GM12878 (cell line): ENCODE data around the gene NDUFV1. TPM values are rescaled to one million over a fixed set of nuclear protein-coding genes. Genes with fewer than 3 reads are reported as not detected.
A peak's percentile ranks its signal among the peaks of the same experiment; 100 is the strongest.

Experiments used
- BMI1 ChIP-seq: fragments of 450-650 bp; IDR thresholded peaks from 2 replicates; pipeline ENCODE4 v1.6.1; 2016; ENCODE audit warnings: mild to moderate bottlenecking, moderate library complexity, borderline replicate concordance
- EZH2 ChIP-seq: IDR thresholded peaks from 2 replicates; pipeline ENCODE4 v1.6.1; 2012; ENCODE audit warnings: low read depth, mild to moderate bottlenecking, control low read depth, inconsistent platforms, low read length, borderline replicate concordance; ENCODE audit not compliant: control insufficient read depth
- LARP7 ChIP-seq: fragments of 450-650 bp; IDR thresholded peaks from 2 replicates; pipeline ENCODE4 v1.6.1; 2017; ENCODE audit warnings: mild to moderate bottlenecking
- MYB ChIP-seq: fragments of 150-350 bp; IDR thresholded peaks from 2 replicates; pipeline ENCODE4 v1.6.1; 2014; ENCODE audit warnings: mild to moderate bottlenecking, low read depth, low read length, borderline replicate concordance
- PAX5 ChIP-seq: IDR thresholded peaks from 2 replicates; pipeline ENCODE4 v1.6.1; 2011; ENCODE audit warnings: low read depth, low read length, borderline replicate concordance
- SIN3A ChIP-seq: IDR thresholded peaks from 2 replicates; pipeline ENCODE4 v1.6.1; 2012; ENCODE audit warnings: low read depth, low read length, improper control_type of control experiment
- STAT3 ChIP-seq: IDR thresholded peaks from 2 replicates; pipeline ENCODE4 v1.6.1; 2011; ENCODE audit warnings: low read depth, low read length, improper control_type of control experiment
- ZSCAN29 ChIP-seq: fragments of 450-650 bp; IDR thresholded peaks from 2 replicates; pipeline ENCODE4 v1.6.1; 2017; ENCODE audit warnings: mild to moderate bottlenecking, moderate library complexity
- polyA plus RNA-seq, 11 experiments: library from polyadenylated mRNA; depleted of rRNA in 4 of 11; unstranded in 6 of 11; stranded (reverse) in 5 of 11; fragments of >200 nt; fragmentation: Nextera tagmentation in 4 of 11; fragmentation: Illumina TruSeq in 1 of 11; extraction: Ambion mirVana in 4 of 11; extraction: Trizol in 1 of 11; gene quantifications; 1 replicate in 1 of 11; 2 replicates in 10 of 11; pipeline versions ENCODE4 v1.2.1 to v1.2.3, GENCODE V29; 2011 to 2016; ENCODE audit warnings: inconsistent platforms in 2 of 11, missing spikeins in 2 of 11, low read depth in 1 of 11
- total RNA-seq, 4 experiments: library from RNA; depleted of rRNA in 3 of 4; stranded (reverse); fragments of >200 nt in 3 of 4; fragmentation: Illumina TruSeq in 1 of 4; extraction: Trizol in 1 of 4; gene quantifications; 2 replicates each; pipeline versions ENCODE4 v1.2.1 to v1.2.3, GENCODE V29; 2013 to 2021
- TF ChIP-seq, protein P1 (sequence below): fragments of 450-650 bp; formaldehyde crosslinking; IDR thresholded peaks from 2 replicates; pipeline ENCODE4 v1.4.0; 2020; ENCODE audit warnings: mild to moderate bottlenecking, moderate library complexity
- TF ChIP-seq, protein P2 (sequence below): IDR thresholded peaks from 2 replicates; pipeline ENCODE4 v1.6.1; 2011; ENCODE audit warnings: borderline replicate concordance, low read depth, mild to moderate bottlenecking, moderate library complexity, low read length; ENCODE audit not compliant: insufficient read depth, poor library complexity, severe bottlenecking
- TF ChIP-seq, protein P3 (sequence below): fragments of 450-650 bp; formaldehyde crosslinking; IDR thresholded peaks from 2 replicates; pipeline ENCODE4 v1.5.0; 2022; ENCODE audit warnings: mild to moderate bottlenecking, missing genetic modification characterization
- TF ChIP-seq, protein P4 (sequence below): fragments of 150-350 bp; IDR thresholded peaks from 2 replicates; pipeline ENCODE4 v1.6.1; 2014; ENCODE audit warnings: mild to moderate bottlenecking, low read depth, low read length
- TF ChIP-seq, protein P5 (sequence below): IDR thresholded peaks from 2 replicates; pipeline ENCODE4 v1.6.1; 2012; ENCODE audit warnings: mild to moderate bottlenecking, low read depth, low read length

The NDUFV1 gene
- total and polyA plus RNA-seq, 10 of the 15 experiments (the other 5 are each of a cell fraction or from before 2014, with no cell fraction given) = 8.2 to 380 (median 231) TPM

DNA sequence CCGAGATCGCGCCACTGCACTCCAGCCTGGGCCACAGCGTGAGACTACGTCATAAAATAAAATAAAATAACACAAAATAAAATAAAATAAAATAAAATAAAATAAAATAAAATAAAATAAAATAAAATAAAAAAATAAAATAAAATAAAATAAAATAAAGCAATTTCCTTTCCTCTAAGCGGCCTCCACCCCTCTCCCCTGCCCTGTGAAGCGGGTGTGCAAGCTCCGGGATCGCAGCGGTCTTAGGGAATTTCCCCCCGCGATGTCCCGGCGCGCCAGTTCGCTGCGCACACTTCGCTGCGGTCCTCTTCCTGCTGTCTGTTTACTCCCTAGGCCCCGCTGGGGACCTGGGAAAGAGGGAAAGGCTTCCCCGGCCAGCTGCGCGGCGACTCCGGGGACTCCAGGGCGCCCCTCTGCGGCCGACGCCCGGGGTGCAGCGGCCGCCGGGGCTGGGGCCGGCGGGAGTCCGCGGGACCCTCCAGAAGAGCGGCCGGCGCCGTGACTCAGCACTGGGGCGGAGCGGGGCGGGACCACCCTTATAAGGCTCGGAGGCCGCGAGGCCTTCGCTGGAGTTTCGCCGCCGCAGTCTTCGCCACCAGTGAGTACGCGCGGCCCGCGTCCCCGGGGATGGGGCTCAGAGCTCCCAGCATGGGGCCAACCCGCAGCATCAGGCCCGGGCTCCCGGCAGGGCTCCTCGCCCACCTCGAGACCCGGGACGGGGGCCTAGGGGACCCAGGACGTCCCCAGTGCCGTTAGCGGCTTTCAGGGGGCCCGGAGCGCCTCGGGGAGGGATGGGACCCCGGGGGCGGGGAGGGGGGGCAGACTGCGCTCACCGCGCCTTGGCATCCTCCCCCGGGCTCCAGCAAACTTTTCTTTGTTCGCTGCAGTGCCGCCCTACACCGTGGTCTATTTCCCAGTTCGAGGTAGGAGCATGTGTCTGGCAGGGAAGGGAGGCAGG is 23.2 kb upstream of the NDUFV1 start, which contains the start of gene GSTP1 (continued):
- TF ChIP-seq, protein P1, sequence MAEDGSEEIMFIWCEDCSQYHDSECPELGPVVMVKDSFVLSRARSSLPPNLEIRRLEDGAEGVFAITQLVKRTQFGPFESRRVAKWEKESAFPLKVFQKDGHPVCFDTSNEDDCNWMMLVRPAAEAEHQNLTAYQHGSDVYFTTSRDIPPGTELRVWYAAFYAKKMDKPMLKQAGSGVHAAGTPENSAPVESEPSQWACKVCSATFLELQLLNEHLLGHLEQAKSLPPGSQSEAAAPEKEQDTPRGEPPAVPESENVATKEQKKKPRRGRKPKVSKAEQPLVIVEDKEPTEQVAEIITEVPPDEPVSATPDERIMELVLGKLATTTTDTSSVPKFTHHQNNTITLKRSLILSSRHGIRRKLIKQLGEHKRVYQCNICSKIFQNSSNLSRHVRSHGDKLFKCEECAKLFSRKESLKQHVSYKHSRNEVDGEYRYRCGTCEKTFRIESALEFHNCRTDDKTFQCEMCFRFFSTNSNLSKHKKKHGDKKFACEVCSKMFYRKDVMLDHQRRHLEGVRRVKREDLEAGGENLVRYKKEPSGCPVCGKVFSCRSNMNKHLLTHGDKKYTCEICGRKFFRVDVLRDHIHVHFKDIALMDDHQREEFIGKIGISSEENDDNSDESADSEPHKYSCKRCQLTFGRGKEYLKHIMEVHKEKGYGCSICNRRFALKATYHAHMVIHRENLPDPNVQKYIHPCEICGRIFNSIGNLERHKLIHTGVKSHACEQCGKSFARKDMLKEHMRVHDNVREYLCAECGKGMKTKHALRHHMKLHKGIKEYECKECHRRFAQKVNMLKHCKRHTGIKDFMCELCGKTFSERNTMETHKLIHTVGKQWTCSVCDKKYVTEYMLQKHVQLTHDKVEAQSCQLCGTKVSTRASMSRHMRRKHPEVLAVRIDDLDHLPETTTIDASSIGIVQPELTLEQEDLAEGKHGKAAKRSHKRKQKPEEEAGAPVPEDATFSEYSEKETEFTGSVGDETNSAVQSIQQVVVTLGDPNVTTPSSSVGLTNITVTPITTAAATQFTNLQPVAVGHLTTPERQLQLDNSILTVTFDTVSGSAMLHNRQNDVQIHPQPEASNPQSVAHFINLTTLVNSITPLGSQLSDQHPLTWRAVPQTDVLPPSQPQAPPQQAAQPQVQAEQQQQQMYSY (CRISPR knock-in tag) = no peak
- TF ChIP-seq, protein P2, sequence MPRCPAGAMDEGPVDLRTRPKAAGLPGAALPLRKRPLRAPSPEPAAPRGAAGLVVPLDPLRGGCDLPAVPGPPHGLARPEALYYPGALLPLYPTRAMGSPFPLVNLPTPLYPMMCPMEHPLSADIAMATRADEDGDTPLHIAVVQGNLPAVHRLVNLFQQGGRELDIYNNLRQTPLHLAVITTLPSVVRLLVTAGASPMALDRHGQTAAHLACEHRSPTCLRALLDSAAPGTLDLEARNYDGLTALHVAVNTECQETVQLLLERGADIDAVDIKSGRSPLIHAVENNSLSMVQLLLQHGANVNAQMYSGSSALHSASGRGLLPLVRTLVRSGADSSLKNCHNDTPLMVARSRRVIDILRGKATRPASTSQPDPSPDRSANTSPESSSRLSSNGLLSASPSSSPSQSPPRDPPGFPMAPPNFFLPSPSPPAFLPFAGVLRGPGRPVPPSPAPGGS = no peak
- TF ChIP-seq STAT3 (no peak), EZH2 (no peak), LARP7 (peak; percentile 96), ZSCAN29 (0 out of 2 replicates have a peak, but pooled peaks have one; percentile 49), PAX5 (no peak), BMI1 (no peak), SIN3A (peak; percentile 47; the same call in 1 of the 2 replicates), MYB (no peak)
- TF ChIP-seq, protein P3, sequence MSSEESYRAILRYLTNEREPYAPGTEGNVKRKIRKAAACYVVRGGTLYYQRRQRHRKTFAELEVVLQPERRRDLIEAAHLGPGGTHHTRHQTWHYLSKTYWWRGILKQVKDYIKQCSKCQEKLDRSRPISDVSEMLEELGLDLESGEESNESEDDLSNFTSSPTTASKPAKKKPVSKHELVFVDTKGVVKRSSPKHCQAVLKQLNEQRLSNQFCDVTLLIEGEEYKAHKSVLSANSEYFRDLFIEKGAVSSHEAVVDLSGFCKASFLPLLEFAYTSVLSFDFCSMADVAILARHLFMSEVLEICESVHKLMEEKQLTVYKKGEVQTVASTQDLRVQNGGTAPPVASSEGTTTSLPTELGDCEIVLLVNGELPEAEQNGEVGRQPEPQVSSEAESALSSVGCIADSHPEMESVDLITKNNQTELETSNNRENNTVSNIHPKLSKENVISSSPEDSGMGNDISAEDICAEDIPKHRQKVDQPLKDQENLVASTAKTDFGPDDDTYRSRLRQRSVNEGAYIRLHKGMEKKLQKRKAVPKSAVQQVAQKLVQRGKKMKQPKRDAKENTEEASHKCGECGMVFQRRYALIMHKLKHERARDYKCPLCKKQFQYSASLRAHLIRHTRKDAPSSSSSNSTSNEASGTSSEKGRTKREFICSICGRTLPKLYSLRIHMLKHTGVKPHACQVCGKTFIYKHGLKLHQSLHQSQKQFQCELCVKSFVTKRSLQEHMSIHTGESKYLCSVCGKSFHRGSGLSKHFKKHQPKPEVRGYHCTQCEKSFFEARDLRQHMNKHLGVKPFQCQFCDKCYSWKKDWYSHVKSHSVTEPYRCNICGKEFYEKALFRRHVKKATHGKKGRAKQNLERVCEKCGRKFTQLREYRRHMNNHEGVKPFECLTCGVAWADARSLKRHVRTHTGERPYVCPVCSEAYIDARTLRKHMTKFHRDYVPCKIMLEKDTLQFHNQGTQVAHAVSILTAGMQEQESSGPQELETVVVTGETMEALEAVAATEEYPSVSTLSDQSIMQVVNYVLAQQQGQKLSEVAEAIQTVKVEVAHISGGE = no peak
- TF ChIP-seq, protein P4, sequence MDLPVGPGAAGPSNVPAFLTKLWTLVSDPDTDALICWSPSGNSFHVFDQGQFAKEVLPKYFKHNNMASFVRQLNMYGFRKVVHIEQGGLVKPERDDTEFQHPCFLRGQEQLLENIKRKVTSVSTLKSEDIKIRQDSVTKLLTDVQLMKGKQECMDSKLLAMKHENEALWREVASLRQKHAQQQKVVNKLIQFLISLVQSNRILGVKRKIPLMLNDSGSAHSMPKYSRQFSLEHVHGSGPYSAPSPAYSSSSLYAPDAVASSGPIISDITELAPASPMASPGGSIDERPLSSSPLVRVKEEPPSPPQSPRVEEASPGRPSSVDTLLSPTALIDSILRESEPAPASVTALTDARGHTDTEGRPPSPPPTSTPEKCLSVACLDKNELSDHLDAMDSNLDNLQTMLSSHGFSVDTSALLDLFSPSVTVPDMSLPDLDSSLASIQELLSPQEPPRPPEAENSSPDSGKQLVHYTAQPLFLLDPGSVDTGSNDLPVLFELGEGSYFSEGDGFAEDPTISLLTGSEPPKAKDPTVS = no peak
- TF ChIP-seq, protein P5, sequence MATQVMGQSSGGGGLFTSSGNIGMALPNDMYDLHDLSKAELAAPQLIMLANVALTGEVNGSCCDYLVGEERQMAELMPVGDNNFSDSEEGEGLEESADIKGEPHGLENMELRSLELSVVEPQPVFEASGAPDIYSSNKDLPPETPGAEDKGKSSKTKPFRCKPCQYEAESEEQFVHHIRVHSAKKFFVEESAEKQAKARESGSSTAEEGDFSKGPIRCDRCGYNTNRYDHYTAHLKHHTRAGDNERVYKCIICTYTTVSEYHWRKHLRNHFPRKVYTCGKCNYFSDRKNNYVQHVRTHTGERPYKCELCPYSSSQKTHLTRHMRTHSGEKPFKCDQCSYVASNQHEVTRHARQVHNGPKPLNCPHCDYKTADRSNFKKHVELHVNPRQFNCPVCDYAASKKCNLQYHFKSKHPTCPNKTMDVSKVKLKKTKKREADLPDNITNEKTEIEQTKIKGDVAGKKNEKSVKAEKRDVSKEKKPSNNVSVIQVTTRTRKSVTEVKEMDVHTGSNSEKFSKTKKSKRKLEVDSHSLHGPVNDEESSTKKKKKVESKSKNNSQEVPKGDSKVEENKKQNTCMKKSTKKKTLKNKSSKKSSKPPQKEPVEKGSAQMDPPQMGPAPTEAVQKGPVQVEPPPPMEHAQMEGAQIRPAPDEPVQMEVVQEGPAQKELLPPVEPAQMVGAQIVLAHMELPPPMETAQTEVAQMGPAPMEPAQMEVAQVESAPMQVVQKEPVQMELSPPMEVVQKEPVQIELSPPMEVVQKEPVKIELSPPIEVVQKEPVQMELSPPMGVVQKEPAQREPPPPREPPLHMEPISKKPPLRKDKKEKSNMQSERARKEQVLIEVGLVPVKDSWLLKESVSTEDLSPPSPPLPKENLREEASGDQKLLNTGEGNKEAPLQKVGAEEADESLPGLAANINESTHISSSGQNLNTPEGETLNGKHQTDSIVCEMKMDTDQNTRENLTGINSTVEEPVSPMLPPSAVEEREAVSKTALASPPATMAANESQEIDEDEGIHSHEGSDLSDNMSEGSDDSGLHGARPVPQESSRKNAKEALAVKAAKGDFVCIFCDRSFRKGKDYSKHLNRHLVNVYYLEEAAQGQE = no peak
